Erythroblast (primary cell): ENCODE measurements around the gene DDX47.

Experiments used
- GATA1 ChIP-seq: IDR thresholded peaks from 2 replicates; pipeline ENCODE4 v1.6.1; 2011; ENCODE audit warnings: low read depth, mild to moderate bottlenecking, control low read depth, low read length, moderate library complexity
- POLR2A ChIP-seq: IDR thresholded peaks from 2 replicates; pipeline ENCODE4 v1.6.1; 2011; ENCODE audit warnings: mild to moderate bottlenecking, low read length

DNA sequence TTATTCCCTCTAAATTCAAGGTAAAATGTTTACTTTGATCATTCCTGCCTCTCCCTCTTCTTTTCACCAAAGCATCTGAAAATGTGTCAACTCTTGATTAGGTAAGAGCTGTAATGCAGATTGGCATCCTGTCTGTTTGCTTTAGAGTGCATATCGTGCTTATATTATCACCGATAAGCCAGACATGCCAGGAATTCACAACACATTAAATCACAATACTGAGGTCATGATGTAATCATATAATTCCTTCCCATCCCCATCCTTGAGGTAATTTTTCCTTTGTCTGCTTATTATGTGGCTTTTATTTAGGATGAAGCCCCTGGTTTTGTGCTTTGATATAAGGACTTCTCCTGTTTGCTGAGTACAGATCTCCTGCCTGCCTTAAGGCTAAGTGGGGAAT lies 10.2 kb downstream of the DDX47 start:
- no peak for TF ChIP-seq POLR2A
- TF ChIP-seq GATA1, result no peak
